Measurements from ENCODE around the gene ADAM12. TPM values are rescaled to one million over a fixed set of nuclear protein-coding genes. Genes with fewer than 3 reads are reported as not detected.

ADAM12 gene
- polyA plus RNA-seq, 4 donors = 0.45 to 0.87 TPM; not detected in 2

DNA sequence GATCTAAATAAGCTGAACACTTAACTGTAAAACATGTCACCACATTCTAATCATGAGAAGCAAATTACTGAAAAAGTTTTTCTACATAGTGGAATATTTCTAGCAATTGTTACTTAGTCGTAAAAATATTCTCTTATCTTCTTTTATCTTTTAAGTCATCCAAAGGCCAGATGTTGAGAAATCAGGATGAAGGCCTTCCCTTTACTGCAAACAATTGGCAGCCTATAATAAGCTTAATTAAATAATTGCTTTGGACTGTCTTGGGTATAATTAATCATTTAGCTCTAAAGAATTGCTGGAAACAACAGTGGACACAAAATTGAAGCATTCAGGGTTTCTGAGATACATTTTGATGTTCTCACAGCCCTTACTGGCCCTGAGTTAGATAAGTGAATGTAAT lies 265.4 kb downstream of the ADAM12 start:
- Histone ChIP-seq H3K4me3 (ENCODE audit: low read depth in 1 of 3, low read length in 3 of 3) (no peak overlapping the region), H3K36me3 (ENCODE audit: control insufficient read depth in 3 of 3, insufficient read depth in 2 of 3, low read depth in 1 of 3, low read length in 3 of 3) (no peaks in the 10 kb centered on the region), H3K27ac (ENCODE audit: low read depth in 1 of 3, low read length in 2 of 3) (no peak overlapping the region), H3K9me3 (ENCODE audit: control insufficient read depth in 2 of 2, insufficient read depth in 1 of 2, low read depth in 1 of 2, low read length in 1 of 2) (no peaks in the 10 kb centered on the region), H3K4me1 (ENCODE audit: control insufficient read depth in 3 of 3, insufficient read depth in 2 of 3, low read depth in 1 of 3, low read length in 2 of 3) (no peaks in the 10 kb centered on the region), H3K27me3 (ENCODE audit: control insufficient read depth in 3 of 3, insufficient read depth in 3 of 3, low read length in 3 of 3) (no peaks in the 10 kb centered on the region)
- FAIRE-seq (no peak), DNase-seq (no peak)
- 26 to 47% (median 32%) methylated on average over 1 of the region's 1 CpG for WGBS, 3 donors

DNA sequence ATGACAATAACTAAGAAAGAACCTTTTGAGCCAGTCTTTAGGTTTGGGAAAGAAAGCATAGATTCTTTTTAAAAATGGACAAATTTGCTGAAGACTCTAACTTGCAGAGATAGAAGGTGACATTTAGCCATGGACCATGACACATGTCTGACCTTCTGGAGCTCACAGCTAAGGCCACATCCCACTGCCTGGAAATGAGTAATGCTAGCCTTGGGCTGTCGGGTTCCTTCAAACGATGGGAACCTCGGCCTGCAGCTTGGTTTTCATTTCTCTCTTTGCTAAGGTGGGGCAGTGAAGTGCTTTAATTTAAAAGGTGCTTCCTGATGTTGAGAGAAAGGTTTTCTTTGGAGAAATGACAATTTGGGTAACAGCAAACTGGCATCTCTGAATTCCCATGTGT lies 268.7 kb downstream of the ADAM12 start:
- FAIRE-seq = no peak
- Histone ChIP-seq H3K36me3 (ENCODE audit: control insufficient read depth in 3 of 3, insufficient read depth in 2 of 3, low read depth in 1 of 3, low read length in 3 of 3) (no peaks in the 10 kb centered on the region), H3K27me3 (ENCODE audit: control insufficient read depth in 3 of 3, insufficient read depth in 3 of 3, low read length in 3 of 3) (no peaks in the 10 kb centered on the region), H3K9me3 (ENCODE audit: control insufficient read depth in 2 of 2, insufficient read depth in 1 of 2, low read depth in 1 of 2, low read length in 1 of 2) (no peaks in the 10 kb centered on the region), H3K27ac (ENCODE audit: low read depth in 1 of 3, low read length in 2 of 3) (no peak overlapping the region), H3K4me3 (ENCODE audit: low read depth in 1 of 3, low read length in 3 of 3) (no peak overlapping the region), H3K4me1 (ENCODE audit: control insufficient read depth in 3 of 3, insufficient read depth in 2 of 3, low read depth in 1 of 3, low read length in 2 of 3) (no peaks in the 10 kb centered on the region)
- 74 to 77% (median 76%) methylated on average over 3 of the region's 3 CpGs for WGBS, 3 donors
- no peak for DNase-seq

DNA sequence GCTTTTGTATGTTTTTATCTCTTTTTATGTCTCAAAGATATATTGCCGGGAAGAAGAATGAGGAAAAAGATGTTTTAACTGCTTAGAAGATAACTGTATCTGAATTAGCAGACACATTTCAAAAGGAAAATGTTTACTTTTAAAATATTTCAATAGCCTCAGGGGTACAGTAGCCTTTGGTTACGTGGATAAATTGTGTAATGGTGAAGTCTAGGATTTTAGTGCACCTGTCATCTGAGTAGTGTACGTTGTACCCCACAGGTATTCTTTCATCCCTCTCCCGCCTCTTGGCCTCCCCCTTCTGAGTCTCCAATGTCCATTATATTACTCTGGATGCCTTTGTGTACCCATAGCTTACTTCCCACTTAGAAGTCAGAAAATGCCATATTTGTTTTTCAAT lies 269.8 kb downstream of the ADAM12 start:
- Histone ChIP-seq H3K4me3 (ENCODE audit: low read depth in 1 of 3, low read length in 3 of 3) (no peak overlapping the region), H3K27me3 (ENCODE audit: control insufficient read depth in 3 of 3, insufficient read depth in 3 of 3, low read length in 3 of 3) (no peaks in the 10 kb centered on the region), H3K9me3 (ENCODE audit: control insufficient read depth in 2 of 2, insufficient read depth in 1 of 2, low read depth in 1 of 2, low read length in 1 of 2) (no peaks in the 10 kb centered on the region), H3K27ac (ENCODE audit: low read depth in 1 of 3, low read length in 2 of 3) (no peak overlapping the region), H3K4me1 (ENCODE audit: control insufficient read depth in 3 of 3, insufficient read depth in 2 of 3, low read depth in 1 of 3, low read length in 2 of 3) (no peaks in the 10 kb centered on the region), H3K36me3 (ENCODE audit: control insufficient read depth in 3 of 3, insufficient read depth in 2 of 3, low read depth in 1 of 3, low read length in 3 of 3) (no peaks in the 10 kb centered on the region)
- no peak for DNase-seq
- FAIRE-seq = no peak
- WGBS, 3 donors = 28 to 69% (median 35%) methylated on average over 4 of the region's 4 CpGs

DNA sequence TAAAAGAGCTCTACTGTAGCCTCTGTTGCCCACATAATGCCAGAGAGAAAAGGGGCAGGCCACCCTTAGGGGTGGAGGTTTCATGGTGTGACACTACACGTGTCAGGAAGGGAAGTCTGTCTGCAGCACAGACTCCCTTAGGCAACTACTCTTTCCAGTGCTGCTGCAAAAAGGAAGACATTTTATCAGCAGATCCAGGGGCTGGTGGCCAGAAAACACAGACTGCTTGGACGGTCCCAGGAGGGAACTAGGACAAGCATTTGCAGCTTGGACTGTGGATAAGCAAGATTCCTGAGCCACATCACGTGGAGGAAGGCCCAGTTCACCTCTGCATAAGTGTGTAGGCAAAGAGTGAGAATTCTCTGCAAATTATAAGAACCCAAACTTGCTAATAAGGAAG lies 271.1 kb downstream of the ADAM12 start:
- no peak overlapping the region for H3K27ac ChIP-seq (ENCODE audit: low read depth in 1 of 3, low read length in 2 of 3)
- H3K36me3 ChIP-seq (ENCODE audit: control insufficient read depth in 3 of 3, insufficient read depth in 2 of 3, low read depth in 1 of 3, low read length in 3 of 3) = no peaks in the 10 kb centered on the region
- no peaks in the 10 kb centered on the region for H3K27me3 ChIP-seq (ENCODE audit: control insufficient read depth in 3 of 3, insufficient read depth in 3 of 3, low read length in 3 of 3)
- DNase-seq (no peak), FAIRE-seq (no peak)
- H3K4me3 ChIP-seq (ENCODE audit: low read depth in 1 of 3, low read length in 3 of 3) = no peak overlapping the region
- no peaks in the 10 kb centered on the region for H3K4me1 ChIP-seq (ENCODE audit: control insufficient read depth in 3 of 3, insufficient read depth in 2 of 3, low read depth in 1 of 3, low read length in 2 of 3)
- no peaks in the 10 kb centered on the region for H3K9me3 ChIP-seq (ENCODE audit: control insufficient read depth in 2 of 2, insufficient read depth in 1 of 2, low read depth in 1 of 2, low read length in 1 of 2)
- 37 to 55% (median 47%) methylated on average over 3 of the region's 3 CpGs for WGBS, 3 donors

DNA sequence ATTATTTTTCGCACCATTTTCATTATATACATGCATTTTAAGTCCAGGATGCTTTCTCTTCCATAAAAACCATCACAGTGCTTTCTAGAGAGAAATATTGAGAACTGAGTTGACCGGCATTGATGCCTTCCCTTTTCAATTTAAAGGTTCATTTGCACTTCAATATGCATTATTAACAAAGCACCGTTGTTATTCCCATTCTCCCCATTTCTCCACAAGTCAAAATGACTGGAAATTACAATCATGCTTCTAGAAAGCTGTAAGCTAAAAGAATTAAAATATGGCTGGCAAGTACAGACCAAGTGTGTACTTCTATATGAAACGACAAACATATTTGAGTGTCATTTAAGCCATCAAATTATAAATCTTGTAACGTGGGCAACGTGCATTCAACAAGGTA lies 272.4 kb downstream of the ADAM12 start:
- FAIRE-seq = no peak
- no peak for DNase-seq
- Histone ChIP-seq H3K27me3 (ENCODE audit: control insufficient read depth in 3 of 3, insufficient read depth in 3 of 3, low read length in 3 of 3) (no peaks in the 10 kb centered on the region), H3K9me3 (ENCODE audit: control insufficient read depth in 2 of 2, insufficient read depth in 1 of 2, low read depth in 1 of 2, low read length in 1 of 2) (no peaks in the 10 kb centered on the region), H3K4me3 (ENCODE audit: low read depth in 1 of 3, low read length in 3 of 3) (no peak overlapping the region), H3K4me1 (ENCODE audit: control insufficient read depth in 3 of 3, insufficient read depth in 2 of 3, low read depth in 1 of 3, low read length in 2 of 3) (no peaks in the 10 kb centered on the region), H3K27ac (ENCODE audit: low read depth in 1 of 3, low read length in 2 of 3) (no peak overlapping the region), H3K36me3 (ENCODE audit: control insufficient read depth in 3 of 3, insufficient read depth in 2 of 3, low read depth in 1 of 3, low read length in 3 of 3) (no peaks in the 10 kb centered on the region)
- whole genome bisulfite sequencing, 3 donors = 60 to 74% (median 62%) methylated on average over 6 of the region's 6 CpGs

DNA sequence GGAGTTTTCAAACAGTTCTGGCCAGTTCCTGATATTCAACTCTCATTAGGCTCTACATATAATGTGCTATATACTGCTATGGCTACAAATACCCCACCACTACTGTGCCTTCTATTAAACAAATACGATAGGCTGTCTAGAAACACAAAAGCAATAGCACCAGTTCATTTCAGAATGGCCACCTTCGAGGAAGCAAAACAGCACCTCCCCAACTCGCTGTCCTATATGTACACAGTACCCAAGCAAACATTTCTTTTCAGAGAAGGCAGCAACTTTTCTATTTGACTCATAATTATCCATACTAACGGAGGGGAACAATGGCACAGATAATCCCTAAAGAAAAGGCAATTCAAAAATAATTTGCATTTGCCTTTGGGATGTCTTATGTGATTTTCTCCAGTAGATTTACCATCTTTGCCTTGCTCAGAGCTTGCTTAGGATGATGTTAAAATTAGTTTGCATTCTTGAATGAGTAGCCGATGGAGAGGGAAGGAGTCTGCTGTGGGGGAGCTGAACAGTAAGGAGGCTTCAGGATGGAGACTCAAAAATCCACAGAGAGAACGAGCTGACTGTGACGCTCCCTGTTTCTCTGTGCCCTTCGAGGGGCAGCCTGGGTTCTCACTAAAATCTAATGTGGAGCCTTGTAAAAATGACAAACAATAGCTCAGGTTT lies 273.3 kb downstream of the ADAM12 start:
- DNase-seq (no peak), FAIRE-seq (no peak)
- no peaks in the 10 kb centered on the region for H3K36me3 ChIP-seq (ENCODE audit: control insufficient read depth in 3 of 3, insufficient read depth in 2 of 3, low read depth in 1 of 3, low read length in 3 of 3)
- H3K4me1 ChIP-seq (ENCODE audit: control insufficient read depth in 3 of 3, insufficient read depth in 2 of 3, low read depth in 1 of 3, low read length in 2 of 3) = no peaks in the 10 kb centered on the region
- no peaks in the 10 kb centered on the region for H3K27me3 ChIP-seq (ENCODE audit: control insufficient read depth in 3 of 3, insufficient read depth in 3 of 3, low read length in 3 of 3)
- no peak overlapping the region for H3K4me3 ChIP-seq (ENCODE audit: low read depth in 1 of 3, low read length in 3 of 3)
- H3K27ac ChIP-seq (ENCODE audit: low read depth in 1 of 3, low read length in 2 of 3) = no peak overlapping the region
- 43 to 65% (median 53%) methylated on average over 8 of the region's 8 CpGs for whole genome bisulfite sequencing, 3 donors
- no peaks in the 10 kb centered on the region for H3K9me3 ChIP-seq (ENCODE audit: control insufficient read depth in 2 of 2, insufficient read depth in 1 of 2, low read depth in 1 of 2, low read length in 1 of 2)

DNA sequence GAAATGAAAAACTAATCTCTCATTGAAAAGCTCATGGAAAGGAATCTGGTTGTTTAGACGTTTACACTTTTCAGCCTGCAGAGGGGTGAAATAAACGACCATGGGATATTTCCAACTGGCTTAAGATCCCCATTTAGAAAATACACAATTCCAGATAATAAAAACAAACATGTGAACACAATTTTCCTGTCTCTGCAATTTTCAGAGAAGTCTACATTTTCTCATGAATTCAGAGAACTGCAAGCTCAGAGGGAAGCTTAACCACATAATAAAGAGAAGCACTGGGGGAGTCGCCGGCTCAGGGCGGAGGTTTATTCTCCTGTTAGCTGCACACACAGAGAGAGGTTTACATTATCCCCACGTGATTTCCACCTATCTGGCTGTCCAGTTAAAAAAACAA lies 276.8 kb downstream of the ADAM12 start:
- Histone ChIP-seq H3K4me1 (ENCODE audit: control insufficient read depth in 3 of 3, insufficient read depth in 2 of 3, low read depth in 1 of 3, low read length in 2 of 3) (no peaks in the 10 kb centered on the region), H3K9me3 (ENCODE audit: control insufficient read depth in 2 of 2, insufficient read depth in 1 of 2, low read depth in 1 of 2, low read length in 1 of 2) (no peaks in the 10 kb centered on the region), H3K4me3 (ENCODE audit: low read depth in 1 of 3, low read length in 3 of 3) (no peak overlapping the region), H3K27me3 (ENCODE audit: control insufficient read depth in 3 of 3, insufficient read depth in 3 of 3, low read length in 3 of 3) (no peaks in the 10 kb centered on the region), H3K36me3 (ENCODE audit: control insufficient read depth in 3 of 3, insufficient read depth in 2 of 3, low read depth in 1 of 3, low read length in 3 of 3) (no peaks in the 10 kb centered on the region), H3K27ac (ENCODE audit: low read depth in 1 of 3, low read length in 2 of 3) (no peak overlapping the region)
- 49 to 56% (median 55%) methylated on average over 6 of the region's 6 CpGs for WGBS, 3 donors
- DNase-seq (no peak), FAIRE-seq (no peak)

DNA sequence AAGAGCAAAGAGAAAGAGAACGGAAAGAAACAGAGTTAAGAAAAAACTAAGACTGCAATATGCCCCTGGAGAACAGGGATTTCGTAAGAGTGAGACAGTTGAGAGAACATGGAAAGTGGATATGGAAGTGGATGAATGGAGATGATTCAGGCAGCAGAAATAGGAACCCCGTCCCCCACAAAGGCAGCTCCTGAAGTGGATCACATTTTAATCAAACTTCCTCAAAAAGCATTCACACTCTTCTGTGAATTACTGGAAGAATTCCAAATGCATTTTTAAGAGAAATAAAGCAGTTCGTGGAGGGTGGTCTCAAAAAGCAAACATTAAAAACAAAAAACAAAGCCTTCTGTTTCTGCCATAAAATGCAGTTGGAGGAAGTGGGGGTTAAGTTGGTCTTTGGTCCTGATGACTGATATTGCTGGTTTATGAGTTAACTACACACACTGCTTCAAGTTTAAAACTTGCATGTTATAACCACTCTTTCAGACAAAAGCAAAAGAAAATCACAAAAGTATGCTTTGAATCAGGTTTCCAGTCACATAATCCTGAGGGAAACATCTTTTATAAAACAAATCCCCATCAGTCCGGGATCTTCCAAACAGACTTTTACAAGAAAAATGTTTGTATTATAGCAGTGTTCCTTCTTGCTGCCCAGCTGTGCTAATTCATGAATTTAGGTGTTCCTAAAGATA lies 277.6 kb downstream of the ADAM12 start:
- no peak for DNase-seq
- Histone ChIP-seq H3K9me3 (ENCODE audit: control insufficient read depth in 2 of 2, insufficient read depth in 1 of 2, low read depth in 1 of 2, low read length in 1 of 2) (no peaks in the 10 kb centered on the region), H3K27ac (ENCODE audit: low read depth in 1 of 3, low read length in 2 of 3) (no peak overlapping the region), H3K27me3 (ENCODE audit: control insufficient read depth in 3 of 3, insufficient read depth in 3 of 3, low read length in 3 of 3) (no peaks in the 10 kb centered on the region), H3K4me3 (ENCODE audit: low read depth in 1 of 3, low read length in 3 of 3) (no peak overlapping the region), H3K4me1 (ENCODE audit: control insufficient read depth in 3 of 3, insufficient read depth in 2 of 3, low read depth in 1 of 3, low read length in 2 of 3) (no peaks in the 10 kb centered on the region), H3K36me3 (ENCODE audit: control insufficient read depth in 3 of 3, insufficient read depth in 2 of 3, low read depth in 1 of 3, low read length in 3 of 3) (no peaks in the 10 kb centered on the region)
- WGBS, 3 donors = 27 to 48% (median 36%) methylated on average over 5 of the region's 5 CpGs
- no peak for FAIRE-seq

DNA sequence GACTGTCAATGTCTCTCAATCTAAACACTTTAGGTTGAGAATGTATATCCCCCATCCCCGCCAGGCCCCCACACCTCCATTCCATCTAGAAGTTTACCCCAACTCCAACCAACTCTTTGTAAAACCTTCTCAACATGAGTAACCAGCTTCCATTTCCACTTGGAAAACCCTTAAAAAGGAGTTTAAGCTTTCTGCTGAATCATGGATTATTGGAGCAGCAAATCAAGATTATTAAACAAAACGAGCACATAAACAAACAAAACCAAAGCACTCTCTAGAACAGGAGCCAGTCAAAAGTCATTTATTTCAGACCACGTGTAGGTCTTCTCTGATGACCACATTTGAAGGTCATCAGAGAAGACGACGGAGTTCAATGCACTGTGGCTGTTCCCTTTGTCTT lies 278.4 kb downstream of the ADAM12 start:
- H3K4me1 ChIP-seq (ENCODE audit: control insufficient read depth in 3 of 3, insufficient read depth in 2 of 3, low read depth in 1 of 3, low read length in 2 of 3) = no peaks in the 10 kb centered on the region
- DNase-seq = no peak
- no peak for FAIRE-seq

More for the DNA sequence above, 278.4 kb downstream of the ADAM12 start:
- no peaks in the 10 kb centered on the region for H3K27me3 ChIP-seq (ENCODE audit: control insufficient read depth in 3 of 3, insufficient read depth in 3 of 3, low read length in 3 of 3)
- no peaks in the 10 kb centered on the region for H3K36me3 ChIP-seq (ENCODE audit: control insufficient read depth in 3 of 3, insufficient read depth in 2 of 3, low read depth in 1 of 3, low read length in 3 of 3)
- H3K27ac ChIP-seq (ENCODE audit: low read depth in 1 of 3, low read length in 2 of 3) = no peak overlapping the region
- WGBS, 3 donors = 53 to 55% (median 55%) methylated on average over 5 of the region's 5 CpGs
- H3K9me3 ChIP-seq (ENCODE audit: control insufficient read depth in 2 of 2, insufficient read depth in 1 of 2, low read depth in 1 of 2, low read length in 1 of 2) = no peaks in the 10 kb centered on the region
- H3K4me3 ChIP-seq (ENCODE audit: low read depth in 1 of 3, low read length in 3 of 3) = no peak overlapping the region
